ENCODE measurements around the gene MYO9B. TPM values are rescaled to one million over a fixed set of nuclear protein-coding genes. Genes with fewer than 3 reads are reported as not detected.

MYO9B gene
- total RNA-seq, 8 experiments from 2014 or later, result 16.4 to 43.5 (median 27.3) TPM

DNA sequence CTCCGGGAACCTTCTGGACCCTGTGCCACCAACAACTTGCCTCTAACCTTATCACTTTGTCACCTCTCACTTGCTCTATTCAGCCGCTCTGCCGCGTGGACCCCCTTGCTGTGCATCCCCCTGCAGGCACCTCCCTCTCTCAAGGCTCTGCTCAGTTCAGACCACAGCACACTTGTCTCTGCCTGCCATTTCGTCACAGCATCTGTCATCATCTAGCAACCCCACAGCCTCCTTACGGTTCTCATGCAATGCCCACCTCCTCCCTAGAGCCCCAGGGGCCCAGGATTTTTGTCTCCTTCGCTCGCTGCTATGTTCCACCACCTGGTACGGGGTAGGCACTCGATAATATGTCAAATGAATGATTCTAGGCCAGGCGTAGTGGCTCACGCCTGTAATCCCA lies 5.2 kb upstream of the MYO9B start:
- in situ Hi-C loops (cut with MboI; ENCODE audit: low pct_unique_long_range_greater_than_20kb in 2 of 9, low sequenced_read_pairs in 9 of 9, unreplicated experiment in 9 of 9), result loop anchor here in 6 of 9 experiments (10.0 to 25.0 kb wide), 2 partner anchors 214 to 217 kb away; partner anchors contain the start of gene ANKLE1 (in 6 of the 6)
- WGBS, 10 experiments, result 87 to 100% (median 91%) methylated on average over 2 to 10 of the region's 12 CpGs; no CpG with 5 or more reads in 3 of the 10 experiments
- no peak overlapping the region for H3K27ac ChIP-seq

DNA sequence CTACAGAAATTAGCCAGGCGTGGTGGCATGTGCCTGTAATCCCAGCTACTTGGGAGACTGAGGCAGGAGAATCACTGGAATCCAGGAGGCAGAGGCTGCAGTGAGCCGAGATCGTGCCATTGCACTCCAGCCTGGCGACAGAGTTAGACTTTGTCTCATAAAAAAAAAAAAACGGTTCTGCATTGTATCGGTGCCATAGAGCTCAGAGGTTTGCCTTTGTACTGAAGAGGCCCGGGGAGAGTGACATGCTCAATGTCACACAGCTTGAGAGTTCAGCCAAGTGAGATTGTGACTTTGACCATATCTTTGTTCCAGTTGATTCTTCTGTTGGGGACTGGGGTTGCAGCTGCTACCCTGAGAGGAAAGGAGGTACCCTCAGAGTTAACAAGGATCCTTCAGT lies 4.7 kb upstream of the MYO9B start:
- H3K4me3 ChIP-seq, result no peak overlapping the region
- WGBS, 10 experiments, result 70 to 93% (median 75%) methylated on average over 2 to 6 of the region's 7 CpGs; no CpG with 5 or more reads in 5 of the 10 experiments
- peaks cover 8 to 12% of the 10 kb centered on the region in 2 donors for H3K4me1 ChIP-seq (replicated peaks in 1 of 2)
- no peak overlapping the region for H3K27ac ChIP-seq
- in situ Hi-C loops (cut with MboI; ENCODE audit: low pct_unique_long_range_greater_than_20kb in 2 of 9, low sequenced_read_pairs in 9 of 9, unreplicated experiment in 9 of 9), result loop anchor here in 6 of 9 experiments (10.0 to 25.0 kb wide), 2 partner anchors 214 to 216 kb away; partner anchors contain the start of gene ANKLE1 (in 6 of the 6)
- no peak for ATAC-seq (replicated peaks in 6 of 8)

More for the DNA sequence above, 5.2 kb upstream of the MYO9B start:
- no peak for ATAC-seq (replicated peaks in 6 of 8)
- no peak overlapping the region for H3K4me3 ChIP-seq
- H3K4me1 ChIP-seq (replicated peaks in 1 of 2), result peaks cover 8 to 12% of the 10 kb centered on the region in 2 donors

DNA sequence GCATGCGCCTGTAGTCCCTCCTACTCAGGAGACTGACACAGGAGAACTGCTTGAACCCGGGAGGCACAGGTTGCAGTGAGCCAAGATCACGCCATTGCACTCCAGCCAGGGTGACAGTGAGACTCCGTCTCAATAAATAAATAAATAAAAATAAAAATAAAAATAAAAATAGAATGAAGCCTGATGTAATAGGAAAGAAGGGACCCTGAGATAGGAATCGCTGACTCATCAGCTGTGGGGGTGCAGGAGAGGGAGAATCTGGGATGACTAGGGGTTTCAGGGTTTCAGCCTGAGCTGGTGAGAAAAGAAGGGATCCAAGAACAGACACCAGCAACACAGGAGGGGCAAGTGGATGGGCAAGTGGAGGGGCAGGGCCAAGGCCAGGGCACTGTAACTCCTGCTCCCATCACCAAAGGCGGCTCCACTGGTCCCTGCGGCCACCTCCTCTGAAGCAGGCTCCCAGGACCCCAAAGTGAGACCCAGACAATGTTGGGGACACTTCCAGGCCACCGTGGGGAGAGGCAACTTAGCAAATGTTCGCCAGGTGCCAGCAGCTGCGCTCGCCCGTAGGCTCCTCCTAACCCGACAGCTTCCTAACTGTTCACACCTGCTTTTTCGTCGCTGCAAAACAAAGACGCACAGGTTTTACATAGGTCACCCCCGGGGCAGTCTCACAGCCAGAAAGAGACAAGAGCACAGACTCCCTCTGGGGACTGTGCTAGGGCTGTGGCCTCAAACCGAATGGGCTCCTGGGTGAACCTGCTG lies 1.5 kb upstream of the MYO9B start:
- no peak overlapping the region for H3K27ac ChIP-seq
- H3K4me1 ChIP-seq (replicated peaks in 1 of 2), result peaks cover 18 to 19% of the 10 kb centered on the region in 2 donors
- peak overlapping the region; percentile 61 to 92 (median 72) for H3K4me3 ChIP-seq
- 29 to 77% (median 58%) methylated on average over 3 to 10 of the region's 18 CpGs; no CpG with 5 or more reads in 1 of the 10 experiments for WGBS, 10 experiments
- ATAC-seq (replicated peaks in 6 of 8), result no peak
- in situ Hi-C loops (cut with MboI; ENCODE audit: low pct_unique_long_range_greater_than_20kb in 2 of 9, low sequenced_read_pairs in 9 of 9, unreplicated experiment in 9 of 9), result loop anchor here in 6 of 9 experiments (10.0 to 25.0 kb wide), 2 partner anchors 211 to 213 kb away; partner anchors contain the start of gene ANKLE1 (in 6 of the 6)

DNA sequence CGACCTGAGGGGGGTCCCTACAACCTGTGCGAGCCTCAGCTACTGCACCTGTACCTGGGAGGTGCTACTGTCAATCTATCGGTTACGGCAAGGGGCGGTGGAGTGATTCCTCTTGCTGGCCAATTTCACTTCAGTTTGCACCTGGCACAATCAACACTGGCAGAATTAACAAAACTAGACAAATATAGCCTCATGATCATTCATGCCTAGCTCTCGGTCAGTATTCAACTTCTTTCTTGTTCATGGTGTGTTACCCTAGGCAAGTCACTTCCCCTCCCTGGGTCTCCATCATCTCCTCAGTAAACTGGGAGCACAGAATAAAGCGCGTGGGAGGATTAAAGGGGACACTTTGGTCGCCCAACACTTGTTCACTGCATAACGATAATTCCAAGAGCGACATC lies 943 bp upstream of the MYO9B start:
- in situ Hi-C loops (cut with MboI; ENCODE audit: low pct_unique_long_range_greater_than_20kb in 2 of 9, low sequenced_read_pairs in 9 of 9, unreplicated experiment in 9 of 9), result loop anchor here in 6 of 9 experiments (10.0 to 25.0 kb wide), 2 partner anchors 210 to 213 kb away; partner anchors contain the start of gene ANKLE1 (in 6 of the 6)
- peak overlapping the region; percentile 65 to 77 for H3K27ac ChIP-seq
- no peak for ATAC-seq (replicated peaks in 6 of 8)
- 0 to 12% (median 3%) methylated on average over 2 to 9 of the region's 11 CpGs; no CpG with 5 or more reads in 3 of the 10 experiments for WGBS, 10 experiments
- peaks cover 24 to 25% of the 10 kb centered on the region in 2 donors for H3K4me1 ChIP-seq (replicated peaks in 1 of 2)
- peak overlapping the region; percentile 61 to 92 (median 72) for H3K4me3 ChIP-seq

DNA sequence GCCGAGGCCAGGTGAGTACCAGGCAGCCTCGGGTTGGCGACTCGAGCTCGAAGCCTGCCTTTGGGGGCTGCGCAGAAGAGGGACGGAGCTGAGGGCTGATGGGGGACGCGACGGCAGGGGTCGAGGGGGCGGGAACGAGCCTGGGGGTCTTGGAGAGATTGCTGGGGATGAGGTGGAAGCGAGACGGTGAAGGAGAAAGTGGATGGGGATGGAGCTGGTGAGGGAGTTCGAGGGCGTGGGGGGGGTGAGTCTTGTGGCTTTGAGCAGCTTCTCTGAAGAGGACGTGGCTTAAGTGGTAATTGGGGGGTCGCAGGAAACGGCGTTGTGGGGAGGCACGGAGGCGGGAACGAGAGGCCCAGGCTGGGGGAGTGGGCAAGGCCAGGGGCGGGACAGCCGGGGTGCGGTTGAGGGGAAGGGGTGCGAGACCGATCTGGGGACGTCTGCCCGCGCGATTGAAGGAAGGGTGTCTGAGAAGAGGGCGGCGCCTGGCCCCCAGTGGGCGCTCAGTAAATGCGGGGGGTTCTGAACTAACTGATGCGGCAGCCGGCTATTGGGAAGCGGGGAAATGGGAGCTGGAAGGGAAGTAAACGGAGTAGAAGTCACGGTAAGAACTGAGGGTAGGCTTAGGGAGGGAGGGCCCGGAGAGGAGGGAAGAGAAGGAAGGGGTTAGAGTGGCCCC lies 426 bp downstream of the MYO9B start:
- WGBS, 10 experiments, result 0% methylated on average over 1 to 2 of the region's 43 CpGs; no CpG with 5 or more reads in 8 of the 10 experiments
- peak overlapping the region; percentile 53 to 54 for H3K27ac ChIP-seq
- ATAC-seq (replicated peaks in 6 of 8), result peak in 2 of 8 experiments; percentile 2 to 3
- H3K4me3 ChIP-seq, result peak overlapping the region; percentile 61 to 92 (median 62)
- in situ Hi-C loops (cut with MboI; ENCODE audit: low pct_unique_long_range_greater_than_20kb in 2 of 9, low sequenced_read_pairs in 9 of 9, unreplicated experiment in 9 of 9), result loop anchor here in 1 of 9 experiments (10.0 kb wide), 1 partner anchor 209 kb away; the partner anchor contains the start of gene ANKLE1
- H3K4me1 ChIP-seq (replicated peaks in 1 of 2), result peaks cover 30 to 31% of the 10 kb centered on the region in 2 donors

DNA sequence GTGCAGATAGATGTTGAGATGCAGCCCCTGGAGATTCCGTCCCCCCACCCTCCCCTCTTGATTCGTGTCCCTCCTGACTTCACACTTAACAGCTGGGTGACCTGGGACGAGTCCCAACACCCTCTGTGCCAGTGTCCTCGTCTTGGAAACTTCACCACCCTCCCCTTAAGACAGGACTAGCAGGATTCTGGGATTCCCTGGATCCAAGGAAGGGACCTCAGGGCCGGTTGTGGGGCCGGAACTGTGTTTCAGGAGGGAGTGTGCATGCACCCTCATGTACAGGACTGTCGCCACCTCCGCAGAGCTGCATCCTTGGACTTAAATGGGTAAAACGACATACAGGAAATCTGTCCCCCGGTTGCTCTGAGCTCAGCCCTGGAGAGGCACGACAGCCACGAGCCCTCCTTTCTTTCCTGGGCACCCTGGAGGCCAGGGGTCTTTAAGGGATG lies 990 bp downstream of the MYO9B start:
- Histone ChIP-seq H3K4me1 (replicated peaks in 1 of 2) (peaks cover 30 to 31% of the 10 kb centered on the region in 2 donors), H3K27ac (peak overlapping the region in 1 of 2 donors; percentile 53), H3K4me3 (peak overlapping the region; percentile 61 to 92 (median 62))
- ATAC-seq (replicated peaks in 6 of 8), result no peak
- WGBS, 10 experiments, result 0 to 7% (median 0%) methylated on average over 1 to 8 of the region's 12 CpGs; no CpG with 5 or more reads in 7 of the 10 experiments
- in situ Hi-C loops (cut with MboI; ENCODE audit: low pct_unique_long_range_greater_than_20kb in 2 of 9, low sequenced_read_pairs in 9 of 9, unreplicated experiment in 9 of 9), result loop anchor here in 1 of 9 experiments (10.0 kb wide), 1 partner anchor 208 kb away; the partner anchor contains the start of gene ANKLE1

DNA sequence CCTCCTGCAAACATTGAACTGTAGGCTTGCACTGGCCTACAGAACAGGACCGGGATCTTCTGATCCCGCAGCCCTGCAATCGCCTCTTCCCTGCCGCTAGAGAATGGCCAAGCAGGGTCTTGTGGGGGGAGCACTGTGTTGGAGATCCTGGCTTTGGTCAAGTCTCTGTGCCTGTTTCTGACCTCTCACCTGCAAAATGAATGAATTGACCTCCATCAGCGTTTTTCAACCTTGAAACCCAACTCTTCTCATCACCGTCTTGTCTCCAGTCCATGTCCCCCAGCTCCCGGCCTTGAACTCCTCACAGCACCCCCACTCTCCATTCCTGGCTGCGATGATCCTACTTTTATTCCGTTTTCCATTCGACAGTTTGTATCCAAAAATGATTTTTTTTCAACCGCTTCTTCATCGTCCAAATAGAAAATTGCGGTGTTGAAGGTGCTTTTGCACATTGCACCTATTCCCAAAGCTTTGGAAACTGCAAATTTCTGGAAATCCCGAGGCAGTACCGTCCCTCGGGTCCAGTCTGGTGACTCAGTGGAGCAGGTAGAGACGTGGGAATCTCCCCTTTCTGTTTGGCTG lies 2.0 kb downstream of the MYO9B start:
- H3K4me1 ChIP-seq (replicated peaks in 1 of 2), result peaks cover 30 to 31% of the 10 kb centered on the region in 2 donors
- WGBS, 10 experiments, result 83 to 100% (median 95%) methylated on average over 1 to 13 of the region's 17 CpGs; no CpG with 5 or more reads in 1 of the 10 experiments
- in situ Hi-C loops (cut with MboI; ENCODE audit: low pct_unique_long_range_greater_than_20kb in 2 of 9, low sequenced_read_pairs in 9 of 9, unreplicated experiment in 9 of 9), result loop anchor here in 1 of 9 experiments (10.0 kb wide), 1 partner anchor 207 kb away; the partner anchor contains the start of gene ANKLE1
- H3K27ac ChIP-seq, result no peak overlapping the region
- H3K4me3 ChIP-seq, result peak overlapping the region in 2 of 5 donors; percentile 61 to 92
- ATAC-seq (replicated peaks in 6 of 8), result no peak

DNA sequence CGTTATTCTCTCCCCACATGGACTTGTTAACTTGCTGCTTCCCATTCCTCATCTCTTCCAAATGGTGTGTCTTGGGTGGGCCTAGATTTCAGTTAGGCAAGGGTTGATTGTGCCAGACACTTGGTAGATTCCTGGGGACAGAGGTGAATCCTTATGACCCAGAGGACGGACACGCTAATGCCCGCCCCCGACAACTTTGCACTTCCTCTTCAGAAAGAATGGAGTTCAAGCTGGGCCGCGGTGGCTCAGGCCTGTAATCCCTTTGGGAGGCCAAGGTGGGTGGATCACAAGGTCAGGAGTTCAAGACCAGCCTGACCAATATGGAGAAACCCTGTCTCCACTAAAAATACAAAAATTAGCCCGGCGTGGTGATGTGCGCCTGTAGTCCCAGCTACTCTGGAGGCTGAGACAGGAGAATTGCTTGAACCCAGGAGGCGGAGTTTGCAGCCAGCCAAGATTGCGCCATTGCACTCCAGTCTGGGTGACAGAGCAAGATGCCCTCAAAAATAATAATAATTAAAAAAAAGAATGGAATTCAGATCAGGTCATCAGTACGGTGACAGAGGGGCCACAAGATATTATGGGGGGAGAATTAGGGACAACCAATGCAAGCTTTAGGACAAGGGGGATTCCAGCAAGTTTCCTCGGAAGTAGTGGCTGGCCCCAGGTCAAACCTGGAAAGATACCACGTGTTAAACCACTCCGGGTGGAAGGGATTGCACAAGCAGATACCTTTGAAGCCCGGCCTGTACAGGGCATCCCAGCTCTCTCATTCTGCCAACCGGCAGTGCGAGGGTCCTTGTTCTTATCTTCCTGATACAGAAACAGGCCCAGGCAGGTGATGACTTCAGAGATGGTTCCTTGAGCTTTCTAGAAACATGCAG lies 2.7 kb downstream of the MYO9B start:
- ATAC-seq (replicated peaks in 6 of 8), result no peak
- in situ Hi-C loops (cut with MboI; ENCODE audit: low pct_unique_long_range_greater_than_20kb in 2 of 9, low sequenced_read_pairs in 9 of 9, unreplicated experiment in 9 of 9), result loop anchor here in 1 of 9 experiments (10.0 kb wide), 1 partner anchor 207 kb away; the partner anchor contains the start of gene ANKLE1
- Histone ChIP-seq H3K4me1 (replicated peaks in 1 of 2) (peaks cover 30 to 31% of the 10 kb centered on the region in 2 donors), H3K27ac (no peak overlapping the region), H3K4me3 (no peak overlapping the region)
- WGBS, 10 experiments, result 77 to 100% (median 91%) methylated on average over 2 to 16 of the region's 19 CpGs; no CpG with 5 or more reads in 1 of the 10 experiments

DNA sequence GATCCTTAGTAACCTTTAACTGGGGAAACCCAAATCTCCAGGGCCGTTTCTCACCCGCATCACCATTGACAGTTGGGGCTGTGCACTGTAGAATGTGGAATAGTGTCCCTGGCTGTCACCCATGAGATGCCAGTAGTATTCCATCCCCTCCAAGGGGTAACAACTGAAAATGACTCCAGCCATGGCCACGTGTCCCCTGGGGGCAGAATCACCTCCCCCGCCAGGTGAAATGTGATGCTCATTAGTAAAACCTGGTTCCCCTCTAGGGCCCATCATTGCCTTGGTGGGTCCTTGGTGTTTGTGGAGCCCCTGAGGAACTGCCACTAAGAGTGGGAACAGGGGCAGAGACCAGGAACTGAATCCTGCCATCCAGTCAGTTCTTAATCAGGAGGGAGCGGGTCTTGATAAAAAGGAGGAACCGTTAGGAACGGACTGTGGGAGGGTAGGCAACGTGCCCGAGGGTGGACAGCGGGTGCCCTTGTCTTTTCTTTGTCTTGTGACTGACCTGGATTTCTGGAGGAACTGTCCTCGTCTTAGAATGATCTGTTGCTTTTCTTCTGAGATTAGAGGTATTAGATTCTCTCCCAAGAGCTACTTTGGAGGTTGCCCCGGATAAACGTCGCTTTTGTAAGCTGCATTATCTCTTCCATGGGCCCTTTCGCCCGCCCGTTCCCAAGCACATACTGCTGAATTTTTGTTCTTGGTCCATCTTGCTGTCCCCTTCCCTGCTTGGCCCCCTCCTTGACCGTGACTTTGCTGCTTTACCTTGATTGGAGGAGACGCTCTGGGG lies 3.5 kb downstream of the MYO9B start:
- Histone ChIP-seq H3K27ac (peak overlapping the region; percentile 66 to 76), H3K4me3 (peak overlapping the region; percentile 14 to 26 (median 22)), H3K4me1 (replicated peaks in 1 of 2) (peaks cover 26 to 29% of the 10 kb centered on the region in 2 donors)
- 14 to 92% (median 51%) methylated on average over 1 to 11 of the region's 19 CpGs; no CpG with 5 or more reads in 2 of the 10 experiments for WGBS, 10 experiments
- no peak for ATAC-seq (replicated peaks in 6 of 8)
- in situ Hi-C loops (cut with MboI; ENCODE audit: low pct_unique_long_range_greater_than_20kb in 2 of 9, low sequenced_read_pairs in 9 of 9, unreplicated experiment in 9 of 9), result loop anchor here in 1 of 9 experiments (10.0 kb wide), 1 partner anchor 206 kb away; the partner anchor contains the start of gene ANKLE1

DNA sequence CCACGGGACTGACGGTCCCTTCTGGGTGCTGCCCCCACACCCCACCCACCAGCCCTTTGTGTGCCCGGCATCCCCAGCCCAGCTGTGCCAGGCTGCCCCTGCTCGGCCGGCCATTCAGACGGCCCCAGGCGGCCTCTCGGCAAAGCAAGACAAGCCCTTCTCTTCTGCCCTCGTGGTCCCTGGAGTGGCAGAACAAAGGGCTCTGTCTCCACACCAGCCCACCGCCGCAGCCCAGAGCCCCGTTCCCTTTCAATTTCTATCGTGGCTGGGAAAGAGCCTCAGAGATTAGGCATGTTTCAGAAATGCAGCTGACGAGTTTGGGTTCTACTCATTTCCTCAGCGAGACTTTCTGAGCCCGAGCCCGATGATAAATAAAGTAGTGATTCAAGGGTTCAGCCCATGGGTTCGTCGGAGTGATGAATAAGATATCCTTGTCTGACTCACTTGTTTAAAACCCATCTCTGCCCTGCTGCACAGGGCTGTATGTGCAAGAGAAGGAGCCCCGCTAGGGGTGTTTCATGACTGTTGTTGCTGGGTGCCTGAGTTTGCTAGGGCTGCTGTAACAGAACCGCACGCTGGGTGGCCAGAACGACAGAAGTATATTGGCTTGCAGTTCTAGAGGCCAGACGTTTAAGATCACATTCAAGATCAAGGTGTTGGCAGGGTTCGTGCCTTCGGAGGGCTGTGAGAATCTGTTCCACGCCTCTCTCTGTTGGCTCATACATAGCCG lies 4.3 kb downstream of the MYO9B start:
- Histone ChIP-seq H3K27ac (peak overlapping the region; percentile 66 to 76), H3K4me1 (replicated peaks in 1 of 2) (peaks cover 21 to 25% of the 10 kb centered on the region in 2 donors), H3K4me3 (peak overlapping the region; percentile 14 to 26 (median 22))
- in situ Hi-C loops (cut with MboI; ENCODE audit: low pct_unique_long_range_greater_than_20kb in 2 of 9, low sequenced_read_pairs in 9 of 9, unreplicated experiment in 9 of 9), result loop anchor here in 1 of 9 experiments (10.0 kb wide), 1 partner anchor 205 kb away; the partner anchor contains the start of gene ANKLE1
- 0 to 86% (median 31%) methylated on average over 2 to 17 of the region's 28 CpGs; no CpG with 5 or more reads in 2 of the 10 experiments for WGBS, 10 experiments
- peak; percentile 12 to 76 (median 30) for ATAC-seq (replicated peaks in 6 of 8)
